Prostate gland (tissue), 2 donors: Measurements from ENCODE around the gene FA2H. TPM values are rescaled to one million over a fixed set of nuclear protein-coding genes. Genes with fewer than 3 reads are reported as not detected.

Experiments used
- DNase-seq: peaks from one replicate; pipeline ENCODE4 v3.0.0-alpha.2; 2019; ENCODE audit warnings: low spot score
- H3K27ac ChIP-seq, 2 donors: fragments of 200-600 bp; sonication (generic); 2 replicates each; pipeline ENCODE4 v1.5.1; 2017 to 2019
- H3K27me3 ChIP-seq: fragments of 200-600 bp; sonication (generic); replicated peaks from 2 replicates; pipeline ENCODE4 v1.5.1; 2019; ENCODE audit not compliant: insufficient read depth
- H3K36me3 ChIP-seq, 2 donors: fragments of 200-600 bp; sonication (generic); 1 replicate in 1 of 2; 2 replicates in 1 of 2; pipeline versions ENCODE4 v1.5.1 to v1.8.1; 2017 to 2019
- H3K4me1 ChIP-seq: fragments of 200-600 bp; sonication (generic); replicated peaks from 2 replicates; pipeline ENCODE4 v1.5.1; 2019
- H3K4me3 ChIP-seq, 2 donors: fragments of 200-600 bp; sonication (generic); 2 replicates each; pipeline ENCODE4 v1.5.1; 2017 to 2019
- H3K9me3 ChIP-seq: fragments of 200-600 bp; sonication (generic); 2 replicates; pipeline ENCODE4 v1.5.1; 2017
- CTCF ChIP-seq, 4 experiments: fragments of 200-600 bp in 2 of 4; fragments of 450-650 bp in 2 of 4; sonication (generic) in 2 of 4; IDR thresholded peaks; 1 replicate in 3 of 4; 2 replicates in 1 of 4; pipeline ENCODE4 v1.5.1; 2016 to 2019; ENCODE audit warnings: antibody characterized with exemption in 4 of 4, mild to moderate bottlenecking in 2 of 4, moderate library complexity in 2 of 4
- POLR2A ChIP-seq: fragments of 450-650 bp; IDR thresholded peaks from one replicate; pipeline ENCODE4 v1.6.1; 2016; ENCODE audit warnings: antibody characterized with exemption, mild to moderate bottlenecking
- POLR2AphosphoS5 ChIP-seq: sonication (generic); formaldehyde crosslinking; IDR thresholded peaks from one replicate; pipeline ENCODE4 v1.6.1; 2017; ENCODE audit warnings: antibody characterized with exemption
- WGBS: methylation state at CpG from one replicate; pipeline ENCODE4 v1.1.5; 2018; 5-methylcytosine and 5-hydroxymethylcytosine counted together
- intact Hi-C: fragments of 100-400 bp; cut with DNase I; formaldehyde crosslinking; loops from one replicate; pipeline ENCODE4 v1.14.2; 2022
- total RNA-seq, 2 donors: library from RNA; depleted of rRNA; stranded (reverse); fragments of >200 nt; gene quantifications; one replicate each; pipeline ENCODE4 v1.1.0, GENCODE V29; 2016

FA2H gene
- total RNA-seq, 2 donors from 2014 or later, result 3.0 to 4.5 TPM

DNA sequence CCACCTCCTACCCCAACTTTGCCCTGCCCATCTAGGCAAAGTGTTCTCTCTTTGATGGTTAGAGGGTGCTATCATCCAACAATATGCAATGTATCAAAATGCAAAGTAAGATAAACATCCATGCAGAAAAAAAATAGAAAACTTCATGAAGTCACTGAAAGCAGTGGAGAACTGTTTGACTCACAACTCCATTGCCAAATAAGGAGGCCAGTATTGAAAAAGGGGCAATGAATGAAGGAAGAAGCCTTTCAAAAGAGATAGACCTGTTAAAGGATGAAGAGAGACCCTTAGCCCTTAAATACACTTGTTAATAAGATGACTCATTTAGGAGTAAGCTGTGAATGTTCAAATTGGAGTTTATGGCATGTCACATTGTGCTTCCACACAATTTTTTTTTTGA lies 13.0 kb downstream of the FA2H start:
- H3K27me3 ChIP-seq, result no peaks in the 10 kb centered on the region
- H3K4me1 ChIP-seq, result no peaks in the 10 kb centered on the region
- H3K9me3 ChIP-seq, result no peaks in the 10 kb centered on the region
- no peaks in the 10 kb centered on the region for H3K36me3 ChIP-seq
- H3K4me3 ChIP-seq, result no peak overlapping the region
- intact Hi-C loops, result no loop called here
- no peak overlapping the region for H3K27ac ChIP-seq
- DNase-seq, result no peak
- no peak for TF ChIP-seq POLR2A
- no peak for TF ChIP-seq POLR2AphosphoS5
- TF ChIP-seq CTCF (IDR thresholded peaks at IDR 0.05), result no peak

GRCh38 chr16:74760007-74760767 lies 14.4 kb downstream of the FA2H start:
- Histone ChIP-seq H3K27ac (no peak overlapping the region), H3K4me3 (no peak overlapping the region), H3K36me3 (no peaks in the 10 kb centered on the region), H3K4me1 (no peaks in the 10 kb centered on the region), H3K9me3 (no peaks in the 10 kb centered on the region), H3K27me3 (no peaks in the 10 kb centered on the region)
- no peak for DNase-seq
- 69% methylated on average over 11 of the region's 11 CpGs for WGBS
- TF ChIP-seq CTCF (IDR thresholded peaks at IDR 0.05), result no peak
- intact Hi-C loops, result no loop called here

- no peaks in the 10 kb centered on the region for H3K36me3 ChIP-seq
- no peak overlapping the region for H3K4me3 ChIP-seq
- H3K4me1 ChIP-seq, result no peaks in the 10 kb centered on the region
- no peaks in the 10 kb centered on the region for H3K9me3 ChIP-seq
- no peaks in the 10 kb centered on the region for H3K27me3 ChIP-seq
- no peak for DNase-seq
- H3K27ac ChIP-seq, result no peak overlapping the region
- TF ChIP-seq CTCF (IDR thresholded peaks at IDR 0.05) (no peak), POLR2A (no peak), POLR2AphosphoS5 (no peak)
- 92% methylated on average over 3 of the region's 3 CpGs for WGBS
- intact Hi-C loops, result no loop called here
Measured at GRCh38 chr16:74759564-74759963, 15.1 kb downstream of the FA2H start.

DNA sequence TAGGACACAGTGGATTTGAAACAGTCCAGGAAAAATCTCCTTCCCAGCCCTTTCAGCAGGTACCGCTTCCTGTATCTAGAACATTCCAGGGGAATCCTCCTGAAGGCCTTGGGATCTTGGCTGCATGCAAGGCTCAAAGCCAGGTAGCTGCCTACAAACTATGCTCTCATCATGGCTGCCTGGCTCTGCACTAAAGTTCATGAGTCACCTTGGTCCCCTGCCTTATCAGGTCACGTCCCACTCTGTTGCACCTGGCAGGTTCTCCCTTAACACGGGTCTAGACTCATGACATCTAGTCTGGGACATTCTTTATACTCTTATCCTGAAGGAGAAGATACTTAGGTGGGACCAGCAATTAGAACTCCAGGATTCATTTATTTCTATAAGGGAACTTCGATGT lies 15.8 kb downstream of the FA2H start:
- no peaks in the 10 kb centered on the region for H3K36me3 ChIP-seq
- intact Hi-C loops, result no loop called here

More for the DNA sequence above, 15.8 kb downstream of the FA2H start:
- no peak for DNase-seq
- Histone ChIP-seq H3K27me3 (no peaks in the 10 kb centered on the region), H3K4me3 (no peak overlapping the region), H3K9me3 (no peaks in the 10 kb centered on the region), H3K27ac (no peak overlapping the region), H3K4me1 (no peaks in the 10 kb centered on the region)
- 94% methylated on average over 4 of the region's 4 CpGs for WGBS
- TF ChIP-seq POLR2AphosphoS5 (no peak), POLR2A (no peak), CTCF (IDR thresholded peaks at IDR 0.05) (no peak)
